Left renal cortex interstitium (tissue), 4 donors: ENCODE data around the gene KCNMB2. TPM values are rescaled to one million over a fixed set of nuclear protein-coding genes. Genes with fewer than 3 reads are reported as not detected.

Source experiments
- DNase-seq, 4 donors: peaks; one replicate each; pipeline ENCODE4 v3.0.0-alpha.2; 2013; ENCODE audit warnings: low read depth in 4 of 4, low spot score in 2 of 4, missing footprints in 1 of 4
- polyA plus RNA-seq, 4 donors: library from polyadenylated mRNA; unstranded; fragments of 120-200 nt; gene quantifications; one replicate each; pipeline ENCODE4 v1.2.1, GENCODE V29; 2013; ENCODE audit not compliant: insufficient read length in 4 of 4

Gene KCNMB2
- polyA plus RNA-seq, 4 donors, result 22.5 to 32.0 (median 29.9) TPM

DNA sequence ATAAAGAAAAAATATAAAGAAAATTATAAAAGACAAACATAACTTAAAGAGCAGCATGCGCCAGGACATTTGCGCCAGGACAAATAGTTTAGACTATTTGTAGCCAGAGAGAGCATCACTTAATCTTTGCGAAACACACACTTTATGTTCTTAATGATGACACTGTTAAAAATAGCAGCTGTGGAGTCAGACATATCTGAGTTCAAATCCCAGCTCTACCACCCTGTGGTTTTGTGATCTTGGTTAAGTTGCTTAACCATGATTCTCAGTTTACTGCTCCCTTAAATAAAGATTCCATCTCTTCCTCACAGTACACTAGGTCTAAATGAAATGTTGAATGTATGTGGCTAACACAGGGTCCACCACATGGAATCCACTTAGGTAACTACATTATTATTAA lies 31.4 kb downstream of the KCNMB2 start:
- no peak for DNase-seq

- DNase-seq, result no peak
Observed at GRCh38 chr3:178568155-178568731, 32.0 kb downstream of the KCNMB2 start.

DNA sequence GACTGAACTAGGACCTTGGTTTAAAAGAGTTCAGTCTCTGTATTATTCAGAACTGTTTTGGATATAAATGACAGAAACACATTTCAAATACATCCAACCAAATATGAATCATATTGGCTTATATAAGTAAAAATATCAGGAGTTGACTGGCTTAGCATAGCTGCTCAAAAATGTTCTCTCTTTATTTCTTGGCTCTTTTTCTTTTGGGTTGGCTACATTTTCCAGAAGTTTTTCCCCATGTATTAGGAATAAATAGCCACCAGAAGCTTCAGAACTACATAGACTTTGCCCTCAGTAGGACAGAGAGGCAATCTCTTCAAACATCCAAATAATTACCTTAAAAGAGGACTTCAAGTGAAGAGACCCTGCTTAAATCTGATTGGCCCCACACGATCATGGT lies 32.7 kb downstream of the KCNMB2 start:
- DNase-seq, result no peak

- no peak for DNase-seq
Observed at GRCh38 chr3:178569826-178570225, 33.6 kb downstream of the KCNMB2 start.

DNA sequence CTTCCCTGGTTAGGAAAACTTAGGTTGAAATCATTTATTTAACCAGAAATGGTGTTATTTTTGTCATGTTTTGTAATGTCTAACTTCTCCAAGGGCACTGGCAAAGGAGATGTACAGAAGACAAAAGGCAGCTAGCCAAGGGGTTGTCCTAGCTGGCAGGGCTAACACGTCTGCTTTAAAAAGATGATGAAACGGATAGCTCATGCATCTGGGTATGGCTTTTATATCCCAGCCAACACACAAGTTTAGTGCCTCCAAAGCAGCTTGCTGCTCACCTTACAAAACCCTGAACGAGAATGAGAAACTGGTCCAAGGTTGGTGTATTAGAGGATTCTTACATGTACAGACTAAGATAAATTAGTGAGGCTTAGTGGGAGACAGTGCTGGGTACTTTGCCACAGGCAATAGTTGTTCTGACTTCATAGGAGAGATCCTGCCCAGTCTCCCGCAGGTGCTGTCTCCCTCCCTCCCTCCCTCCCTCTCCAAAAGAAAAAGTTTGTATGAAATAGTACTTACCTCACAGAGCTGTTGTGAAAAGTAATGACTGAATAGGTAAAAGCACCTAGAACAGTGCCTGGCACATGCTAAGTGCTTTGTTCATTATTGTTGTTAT lies 47.8 kb downstream of the KCNMB2 start:
- no peak for DNase-seq

- DNase-seq, result no peak
Observed at GRCh38 chr3:178584722-178585380, 48.6 kb downstream of the KCNMB2 start.

DNA sequence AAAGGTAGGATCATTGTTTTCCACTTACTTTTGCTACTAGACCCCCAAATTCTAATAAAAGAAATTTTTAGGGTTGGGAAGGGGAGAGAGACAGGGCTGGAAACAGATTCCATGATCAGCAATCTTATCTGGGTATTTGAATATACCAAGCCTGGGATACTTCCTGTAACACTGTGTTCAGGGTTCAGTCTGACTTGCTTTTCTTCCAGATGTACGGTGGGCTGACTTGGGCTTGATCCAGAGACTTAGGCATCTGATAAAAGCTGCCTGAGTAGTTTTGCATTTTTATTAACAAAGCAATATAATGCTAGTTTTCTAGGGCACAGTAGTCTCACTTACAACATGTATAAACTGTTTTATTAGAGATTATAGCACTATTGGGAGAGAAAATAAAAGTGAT lies 49.2 kb downstream of the KCNMB2 start:
- no peak for DNase-seq

DNA sequence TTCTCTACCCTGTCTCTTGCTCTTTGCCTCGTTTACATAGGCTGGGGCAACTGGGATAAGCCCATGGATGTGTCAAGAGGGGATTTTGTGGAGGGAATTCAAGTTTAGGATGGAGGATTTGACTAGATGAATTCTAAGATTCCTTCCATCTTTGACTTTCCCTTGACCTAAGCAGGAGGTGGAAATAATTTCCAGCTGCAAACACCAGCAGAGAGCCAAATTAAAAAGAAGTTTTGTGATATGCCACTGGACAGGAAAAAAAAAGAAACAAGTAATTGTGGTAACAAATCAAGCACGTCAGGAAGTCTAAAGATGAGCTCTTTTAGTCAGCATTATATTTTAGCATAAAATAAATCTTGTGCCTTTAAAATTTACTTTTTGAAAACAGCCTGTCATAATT lies 49.8 kb downstream of the KCNMB2 start:
- no peak for DNase-seq

- no peak for DNase-seq
Observed at GRCh38 chr3:178588628-178589027, 52.4 kb downstream of the KCNMB2 start.

GRCh38 chr3:178593786-178594185 lies 57.5 kb downstream of the KCNMB2 start:
- no peak for DNase-seq

DNA sequence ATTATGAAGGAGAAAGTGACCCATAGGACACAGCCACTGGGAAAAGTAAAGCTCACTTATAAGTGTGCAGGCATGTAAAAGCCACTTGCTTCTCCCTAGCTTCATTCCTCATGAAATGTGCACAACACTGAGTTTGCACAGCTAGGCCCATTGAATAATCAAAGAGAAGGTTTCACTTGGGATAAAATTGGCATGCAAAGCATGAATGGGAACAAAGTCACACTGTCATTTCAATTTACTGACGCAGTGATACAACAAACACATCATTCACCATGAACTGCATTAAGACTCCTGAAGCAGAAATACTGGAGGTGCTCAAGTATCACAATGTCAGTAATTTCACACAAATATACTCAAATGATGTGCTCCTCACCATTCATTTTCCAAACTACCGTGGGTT lies 61.1 kb downstream of the KCNMB2 start:
- no peak for DNase-seq

DNA sequence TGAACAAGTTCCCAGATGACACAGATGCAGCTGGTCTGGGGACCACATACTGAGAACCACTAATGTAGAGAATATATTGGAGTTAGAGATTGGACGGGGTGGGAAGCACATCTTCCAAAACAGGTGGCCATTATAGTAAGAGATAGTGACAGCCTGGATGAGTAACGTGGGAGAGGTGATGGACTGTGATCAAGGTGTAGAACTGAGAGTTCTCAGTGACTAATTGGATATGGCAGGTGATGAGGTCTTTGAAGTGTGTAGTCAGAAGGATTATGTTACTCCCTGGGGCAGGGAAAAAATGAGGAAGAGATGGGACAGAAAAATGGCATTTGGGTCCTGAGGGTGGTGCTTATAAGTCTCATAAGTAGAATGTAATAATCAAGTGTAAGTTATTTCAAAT lies 66.6 kb downstream of the KCNMB2 start:
- no peak for DNase-seq

DNA sequence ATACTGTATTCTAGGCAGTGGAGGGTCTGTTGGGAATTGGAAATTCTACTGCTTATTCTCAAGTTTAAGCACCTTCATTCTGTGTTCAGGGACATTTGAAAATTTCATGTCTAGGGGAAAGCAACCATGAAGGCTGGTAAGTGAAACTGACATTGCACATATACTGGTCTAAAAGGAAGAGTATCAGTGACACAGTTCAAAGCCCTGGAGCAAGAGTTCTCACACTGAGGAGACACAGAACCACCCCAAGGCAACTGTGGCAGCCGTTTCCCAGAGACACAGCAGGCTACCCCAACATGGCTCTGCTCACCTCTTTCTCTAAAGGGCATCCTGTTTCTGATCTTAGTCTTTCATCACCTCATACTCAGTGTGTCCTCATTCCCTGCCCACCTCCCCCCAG lies 67.5 kb downstream of the KCNMB2 start:
- no peak for DNase-seq

DNA sequence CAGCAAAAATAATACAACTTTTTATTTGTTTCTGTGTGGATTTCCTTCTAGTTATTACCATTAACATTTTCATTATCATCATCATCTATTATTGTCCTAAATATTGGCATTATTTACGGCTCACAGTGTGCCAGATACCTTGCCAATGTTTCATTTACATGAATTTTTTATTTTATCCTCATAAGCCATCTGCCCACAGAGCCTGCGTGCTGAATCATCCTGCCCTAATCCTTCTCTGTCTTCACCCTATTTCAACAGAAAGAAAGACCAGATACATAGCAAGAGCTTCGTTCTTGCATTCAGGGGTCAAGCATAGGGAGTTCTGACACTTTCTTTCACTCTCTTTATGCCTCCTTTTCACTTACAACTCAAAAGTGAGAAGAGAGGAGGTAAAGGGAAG lies 82.0 kb downstream of the KCNMB2 start:
- no peak for DNase-seq

DNA sequence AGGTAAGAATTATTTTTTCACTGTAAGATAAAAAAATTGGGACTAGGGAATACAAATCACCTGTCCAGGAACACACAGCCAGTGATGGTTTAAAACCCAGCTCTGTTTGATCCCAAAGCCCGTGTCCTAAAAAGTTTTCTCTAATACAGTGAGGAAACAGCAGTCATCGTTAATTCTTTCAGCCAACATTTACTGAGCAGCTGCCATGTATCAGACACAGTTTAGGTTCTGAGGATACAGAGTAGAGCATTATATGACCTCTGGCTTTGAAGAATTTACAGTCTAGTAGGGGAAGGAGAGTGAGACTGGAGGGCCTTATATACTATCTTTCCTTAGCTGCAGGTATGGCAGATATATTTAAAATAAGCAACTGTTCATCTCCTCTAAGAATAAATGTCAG lies 82.7 kb downstream of the KCNMB2 start:
- DNase-seq, result no peak

GRCh38 chr3:178623666-178624255 lies 87.5 kb downstream of the KCNMB2 start:
- no peak for DNase-seq

DNA sequence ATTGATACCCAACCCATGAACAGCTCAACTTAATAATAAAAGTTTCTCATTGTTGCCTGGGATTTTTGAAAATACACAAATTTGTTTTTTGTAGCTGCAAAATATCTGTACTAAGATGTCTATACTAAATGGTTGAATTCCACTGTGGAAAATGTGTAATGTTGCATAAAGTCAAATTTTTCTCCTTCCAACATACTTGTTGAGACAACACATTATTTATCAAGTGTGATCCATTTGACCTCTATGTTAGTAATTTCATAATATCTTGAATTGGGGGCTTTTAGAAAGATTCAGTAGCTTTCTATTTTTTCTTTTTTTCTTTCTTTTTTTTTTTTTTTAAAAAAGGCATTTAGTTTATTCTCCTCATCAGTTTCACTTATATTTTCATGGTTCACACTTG lies 88.0 kb downstream of the KCNMB2 start:
- DNase-seq, result no peak

GRCh38 chr3:178625053-178625600 lies 88.9 kb downstream of the KCNMB2 start:
- DNase-seq, result no peak

GRCh38 chr3:178628037-178628436 lies 91.8 kb downstream of the KCNMB2 start:
- no peak for DNase-seq

- DNase-seq, result no peak
Observed at GRCh38 chr3:178629430-178630178, 93.4 kb downstream of the KCNMB2 start.

- no peak for DNase-seq
Observed at GRCh38 chr3:178631950-178632349, 95.7 kb downstream of the KCNMB2 start.
